Esophagus muscularis mucosa (tissue), 4 donors: ENCODE data around the gene SMIM35. TPM values are rescaled to one million over a fixed set of nuclear protein-coding genes. Genes with fewer than 3 reads are reported as not detected.
A peak's percentile ranks its signal among the peaks of the same experiment; 100 is the strongest.

Source experiments
- DNase-seq: peaks from one replicate; pipeline ENCODE4 v3.0.0-alpha.2; 2017; ENCODE audit errors: extremely low spot score
- H3K27ac ChIP-seq, 4 donors: fragments of 200-600 bp; sonication (generic); replicated peaks in 1 of 4; 1 replicate in 3 of 4; 2 replicates in 1 of 4; pipeline ENCODE4 v1.5.1; 2016 to 2019; ENCODE audit warnings: mild to moderate bottlenecking in 1 of 4
- H3K27me3 ChIP-seq, 4 donors: fragments of 200-600 bp; sonication (generic); one replicate each; pipeline versions ENCODE4 v1.5.1 to v1.6.0; 2016 to 2019
- H3K36me3 ChIP-seq, 4 donors: fragments of 200-600 bp; sonication (generic); one replicate each; pipeline ENCODE4 v1.5.1; 2016 to 2019
- H3K4me1 ChIP-seq, 4 donors: fragments of 200-600 bp; sonication (generic); one replicate each; pipeline ENCODE4 v1.5.1; 2016 to 2019
- H3K4me3 ChIP-seq, 4 donors: fragments of 200-600 bp; sonication (generic); 1 replicate in 2 of 4; 2 replicates in 2 of 4; pipeline ENCODE4 v1.5.1; 2016 to 2019; ENCODE audit warnings: mild to moderate bottlenecking in 4 of 4, moderate library complexity in 1 of 4
- H3K9me3 ChIP-seq, 4 donors: fragments of 200-600 bp; sonication (generic); 1 replicate in 3 of 4; 2 replicates in 1 of 4; pipeline ENCODE4 v1.5.1; 2016 to 2019
- CTCF ChIP-seq, 3 experiments: fragments of 200-600 bp in 2 of 3; fragments of 450-650 bp in 1 of 3; sonication (generic) in 2 of 3; IDR thresholded peaks; one replicate each; pipeline ENCODE4 v1.5.1; 2017 to 2019; ENCODE audit warnings: antibody characterized with exemption in 3 of 3, mild to moderate bottlenecking in 2 of 3, moderate library complexity in 1 of 3
- EP300 ChIP-seq: sonication (generic); formaldehyde crosslinking; IDR thresholded peaks from one replicate; pipeline ENCODE4 v1.6.1; 2017; ENCODE audit warnings: antibody characterized with exemption
- POLR2A ChIP-seq: fragments of 450-650 bp; IDR thresholded peaks from one replicate; pipeline ENCODE4 v1.6.1; 2017; ENCODE audit warnings: antibody characterized with exemption, moderate library complexity, mild to moderate bottlenecking, low read depth
- POLR2AphosphoS5 ChIP-seq, 2 donors: sonication (generic); formaldehyde crosslinking; IDR thresholded peaks; one replicate each; pipeline ENCODE4 v1.6.1; 2017; ENCODE audit warnings: antibody characterized with exemption in 2 of 2
- WGBS: methylation state at CpG from one replicate; pipeline ENCODE4 v1.1.5; 2018; 5-methylcytosine and 5-hydroxymethylcytosine counted together
- intact Hi-C: fragments of 100-400 bp; cut with DNase I; formaldehyde crosslinking; loops from one replicate; pipeline ENCODE4 v1.15.1; 2023
- total RNA-seq, 4 donors: library from RNA; depleted of rRNA; stranded (reverse); fragments of >200 nt; gene quantifications; one replicate each; pipeline versions ENCODE4 v1.1.0 to v1.2.1, GENCODE V29; 2016

Gene SMIM35
- total RNA-seq, 4 donors from 2014 or later: not detected

- Histone ChIP-seq H3K27me3 (no peaks in the 10 kb centered on the region), H3K27ac (peak overlapping the region; percentile 13 to 63 (median 38)), H3K36me3 (peaks cover 0 to 4% (median 0%) of the 10 kb centered on the region in 4 donors), H3K4me1 (peaks cover 0 to 21% (median 6%) of the 10 kb centered on the region in 4 donors), H3K4me3 (no peak overlapping the region), H3K9me3 (peaks cover 0 to 6% (median 0%) of the 10 kb centered on the region in 4 donors)
- no peak for DNase-seq
- 94% methylated on average over 6 of the region's 6 CpGs for WGBS
- TF ChIP-seq EP300: no peak
- TF ChIP-seq POLR2AphosphoS5 (IDR thresholded peaks at IDR 0.05): no peak
- TF ChIP-seq POLR2A: no peak
- no peak for TF ChIP-seq CTCF (IDR thresholded peaks at IDR 0.05)
- intact Hi-C loops: no loop called here
These were observed 84.7 kb downstream of the SMIM35 start for GRCh38 chr11:118002010-118002540.

- WGBS: 71% methylated on average over 5 of the region's 5 CpGs
- TF ChIP-seq CTCF (IDR thresholded peaks at IDR 0.05): no peak
- TF ChIP-seq EP300: no peak
- no peak for TF ChIP-seq POLR2A
- no peak for TF ChIP-seq POLR2AphosphoS5 (IDR thresholded peaks at IDR 0.05)
- Histone ChIP-seq H3K4me3 (no peak overlapping the region), H3K27ac (peak overlapping the region; percentile 13 to 63 (median 38)), H3K36me3 (peaks cover 0 to 4% (median 1%) of the 10 kb centered on the region in 4 donors), H3K27me3 (no peaks in the 10 kb centered on the region), H3K9me3 (peaks cover 0 to 6% (median 0%) of the 10 kb centered on the region in 4 donors), H3K4me1 (peaks cover 0 to 21% (median 3%) of the 10 kb centered on the region in 4 donors)
- no peak for DNase-seq
- intact Hi-C loops: no loop called here
These were observed 85.2 kb downstream of the SMIM35 start for GRCh38 chr11:118001494-118001971.

DNA sequence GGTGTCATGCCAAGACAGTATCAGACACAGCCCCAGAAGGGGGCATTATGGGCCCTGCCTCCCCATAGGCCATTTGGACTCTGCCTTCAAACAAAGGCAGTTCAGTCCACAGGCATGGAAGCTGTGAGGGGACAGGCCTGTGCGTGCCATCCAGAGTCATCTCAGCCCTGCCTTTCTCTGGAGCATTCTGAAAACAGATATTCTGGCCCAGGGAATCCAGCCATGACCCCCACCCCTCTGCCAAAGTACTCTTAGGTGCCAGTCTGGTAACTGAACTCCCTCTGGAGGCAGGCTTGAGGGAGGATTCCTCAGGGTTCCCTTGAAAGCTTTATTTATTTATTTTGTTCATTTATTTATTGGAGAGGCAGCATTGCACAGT lies 85.9 kb downstream of the SMIM35 start:
- no peaks in the 10 kb centered on the region for H3K27me3 ChIP-seq
- WGBS: 100% methylated on average over 1 of the region's 1 CpG

GRCh38 chr11:118000067-118000849 lies 86.5 kb downstream of the SMIM35 start:
- intact Hi-C loops: no loop called here
- no peak for DNase-seq
- H3K27ac ChIP-seq: no peak overlapping the region
- peaks cover 0 to 21% (median 3%) of the 10 kb centered on the region in 4 donors for H3K4me1 ChIP-seq
- 88% methylated on average over 4 of the region's 4 CpGs for WGBS
- peaks cover 0 to 6% (median 0%) of the 10 kb centered on the region in 4 donors for H3K9me3 ChIP-seq
- H3K27me3 ChIP-seq: no peaks in the 10 kb centered on the region
- H3K4me3 ChIP-seq: no peak overlapping the region
- H3K36me3 ChIP-seq: peaks cover 0 to 12% (median 4%) of the 10 kb centered on the region in 4 donors
- TF ChIP-seq CTCF (IDR thresholded peaks at IDR 0.05) (no peak), POLR2A (no peak), EP300 (no peak), POLR2AphosphoS5 (IDR thresholded peaks at IDR 0.05) (no peak)

More for the DNA sequence above, 85.9 kb downstream of the SMIM35 start:
- no peak for DNase-seq
- TF ChIP-seq EP300: no peak
- TF ChIP-seq POLR2AphosphoS5 (IDR thresholded peaks at IDR 0.05): no peak
- no peak for TF ChIP-seq CTCF (IDR thresholded peaks at IDR 0.05)
- no peak for TF ChIP-seq POLR2A
- H3K4me1 ChIP-seq: peaks cover 0 to 21% (median 3%) of the 10 kb centered on the region in 4 donors
- intact Hi-C loops: no loop called here
- H3K9me3 ChIP-seq: peaks cover 0 to 6% (median 0%) of the 10 kb centered on the region in 4 donors
- peaks cover 0 to 6% (median 2%) of the 10 kb centered on the region in 4 donors for H3K36me3 ChIP-seq
- H3K4me3 ChIP-seq: no peak overlapping the region
- no peak overlapping the region for H3K27ac ChIP-seq
